Measurements from ENCODE around the gene DMRTA2.
"Not testable (repeated sequence)": the region's sequence is repeated elsewhere in the genome, so short reads cannot be mapped to it uniquely, and the experiment has no call there.

Gene DMRTA2

GRCh38 chr1:50423670-50424000 is 392 bp upstream of the DMRTA2 start:
- DNase-seq, result peak in 1 of 2 experiments; percentile 61

GRCh38 chr1:50422675-50422945 is 633 bp downstream of the DMRTA2 start:
- DNase-seq, result no peak

- no peak for DNase-seq
Measured at GRCh38 chr1:50421768-50422674, 1.2 kb downstream of the DMRTA2 start.

- no peak for DNase-seq
Measured at GRCh38 chr1:50421366-50421748, 1.9 kb downstream of the DMRTA2 start.

- peak in 1 of 2 experiments; percentile 45 for DNase-seq
Measured at GRCh38 chr1:50420689-50421365, 2.4 kb downstream of the DMRTA2 start.

- DNase-seq, result no peak
Measured at GRCh38 chr1:50419907-50420677, 3.2 kb downstream of the DMRTA2 start.

GRCh38 chr1:50419192-50419906 is 3.9 kb downstream of the DMRTA2 start:
- DNase-seq, result no peak

GRCh38 chr1:50418600-50419109 is 4.6 kb downstream of the DMRTA2 start:
- no peak for DNase-seq

GRCh38 chr1:50417946-50418599 is 5.2 kb downstream of the DMRTA2 start:
- no peak for DNase-seq

- DNase-seq, result no peak
Measured at GRCh38 chr1:50417507-50417906, 5.7 kb downstream of the DMRTA2 start.

- DNase-seq, result no peak
Measured at GRCh38 chr1:50416553-50417453, 6.4 kb downstream of the DMRTA2 start.

GRCh38 chr1:50416150-50416527 is 7.1 kb downstream of the DMRTA2 start:
- no peak for DNase-seq

- DNase-seq, result no peak
Measured at GRCh38 chr1:50415235-50416149, 7.8 kb downstream of the DMRTA2 start.

- no peak for DNase-seq
Measured at GRCh38 chr1:50414853-50415234, 8.4 kb downstream of the DMRTA2 start.

GRCh38 chr1:50412813-50413476 is 10.3 kb downstream of the DMRTA2 start:
- DNase-seq, result no peak

GRCh38 chr1:50405814-50406213 is 17.4 kb downstream of the DMRTA2 start:
- DNase-seq, result no peak

GRCh38 chr1:50393522-50394120 is 29.6 kb downstream of the DMRTA2 start:
- DNase-seq, result no peak

GRCh38 chr1:50381551-50381950 is 41.7 kb downstream of the DMRTA2 start:
- not testable (repeated sequence) for DNase-seq

GRCh38 chr1:50378770-50379169 is 44.5 kb downstream of the DMRTA2 start:
- DNase-seq, result no peak

Data from NCI-H524 (cell line).